GM21576 (cell line): Measurements from ENCODE around the gene RBBP6.
"Not testable (repeated sequence)": the region's sequence is repeated elsewhere in the genome, so short reads cannot be mapped to it uniquely, and the experiment has no call there.

Source experiments
- ATAC-seq: cut with Tn5 transposase; IDR thresholded peaks from one replicate; pipeline ENCODE4 v1.9.1; 2021; ENCODE audit warnings: mild to moderate bottlenecking, moderate library complexity; ENCODE audit not compliant: unreplicated experiment

The RBBP6 gene

GRCh38 chr16:24562811-24563210 is 23.4 kb downstream of the RBBP6 start:
- ATAC-seq: no peak

DNA sequence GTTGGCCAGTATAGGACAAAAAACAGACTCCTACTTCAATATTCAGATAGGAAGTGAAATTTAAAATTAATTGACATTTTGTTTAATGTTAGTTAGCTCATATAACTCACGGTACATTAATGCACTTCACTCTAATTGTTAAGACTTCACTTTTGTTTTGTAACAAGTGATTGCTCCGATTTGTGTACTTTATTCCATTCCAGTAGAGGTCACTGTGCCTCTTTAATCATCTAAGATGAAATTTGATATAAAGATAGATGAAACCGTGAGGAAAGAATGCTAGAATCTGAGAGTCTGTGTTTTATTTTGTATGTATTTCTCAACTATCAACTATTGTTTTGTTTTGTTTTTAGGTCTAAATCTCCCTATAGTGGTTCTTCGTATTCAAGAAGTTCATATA is 29.0 kb downstream of the RBBP6 start:
- no peak for ATAC-seq

GRCh38 chr16:24571096-24571495 is 31.7 kb downstream of the RBBP6 start:
- ATAC-seq: no peak

DNA sequence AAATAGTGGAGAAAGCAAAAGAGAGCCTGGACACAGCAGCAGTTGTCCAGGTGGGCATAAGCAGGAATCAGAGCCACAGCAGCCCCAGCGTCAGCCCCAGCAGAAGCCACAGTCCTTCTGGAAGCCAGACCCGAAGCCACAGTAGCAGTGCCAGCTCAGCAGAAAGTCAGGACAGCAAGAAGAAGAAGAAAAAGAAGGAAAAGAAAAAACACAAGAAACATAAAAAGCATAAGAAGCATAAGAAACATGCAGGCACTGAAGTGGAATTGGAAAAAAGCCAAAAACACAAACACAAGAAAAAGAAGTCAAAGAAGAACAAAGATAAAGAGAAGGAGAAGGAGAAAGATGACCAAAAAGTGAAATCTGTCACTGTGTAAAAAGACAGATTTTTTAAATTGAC is 32.7 kb downstream of the RBBP6 start:
- no peak for ATAC-seq

- no peak for ATAC-seq
These were observed 33.8 kb downstream of the RBBP6 start for GRCh38 chr16:24573141-24573540.

DNA sequence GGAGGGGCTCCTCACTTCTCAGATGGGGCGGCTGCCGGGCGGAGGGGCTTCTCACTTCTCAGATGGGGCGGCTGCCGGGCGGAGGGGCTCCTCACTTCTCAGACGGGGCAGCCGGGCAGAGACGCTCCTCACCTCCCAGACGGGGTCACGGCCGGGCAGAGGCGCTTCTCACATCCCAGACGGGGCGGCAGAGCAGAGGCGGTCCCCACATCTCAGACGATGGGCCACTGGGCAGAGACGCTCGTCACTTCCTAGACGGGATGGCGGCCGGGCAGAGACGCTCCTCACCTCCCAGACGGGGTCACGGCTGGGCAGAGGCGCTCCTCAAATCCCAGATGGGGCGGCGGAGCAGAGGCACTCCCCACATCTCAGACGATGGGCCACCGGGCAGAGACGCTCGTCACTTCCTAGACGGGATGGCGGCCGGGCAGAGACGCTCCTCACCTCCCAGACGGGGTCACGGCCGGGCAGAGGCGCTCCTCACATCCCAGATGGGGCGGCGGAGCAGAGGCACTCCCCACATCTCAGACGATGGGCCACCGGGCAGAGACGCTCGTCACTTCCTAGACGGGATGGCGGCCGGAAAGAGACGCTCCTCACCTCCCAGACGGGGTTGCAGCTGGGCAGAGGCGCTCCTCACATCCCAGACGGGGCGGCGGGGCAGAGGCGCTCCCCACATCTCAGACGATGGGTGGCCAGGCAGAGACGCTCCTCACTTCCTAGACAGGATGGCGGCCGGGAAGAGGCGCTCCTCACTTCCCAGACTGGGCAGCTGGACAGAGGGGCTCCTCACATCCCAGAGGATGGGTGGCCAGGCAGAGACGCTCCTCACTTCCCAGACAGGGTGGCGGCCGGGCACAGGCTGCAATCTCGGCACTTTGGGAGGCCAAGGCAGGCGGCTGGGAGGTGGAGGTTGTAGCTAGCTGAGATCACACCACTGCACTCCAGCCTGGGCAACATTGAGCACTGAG is 35.4 kb downstream of the RBBP6 start:
- ATAC-seq: not testable (repeated sequence)

- not testable (repeated sequence) for ATAC-seq
These were observed 36.4 kb downstream of the RBBP6 start for GRCh38 chr16:24575791-24576190.

DNA sequence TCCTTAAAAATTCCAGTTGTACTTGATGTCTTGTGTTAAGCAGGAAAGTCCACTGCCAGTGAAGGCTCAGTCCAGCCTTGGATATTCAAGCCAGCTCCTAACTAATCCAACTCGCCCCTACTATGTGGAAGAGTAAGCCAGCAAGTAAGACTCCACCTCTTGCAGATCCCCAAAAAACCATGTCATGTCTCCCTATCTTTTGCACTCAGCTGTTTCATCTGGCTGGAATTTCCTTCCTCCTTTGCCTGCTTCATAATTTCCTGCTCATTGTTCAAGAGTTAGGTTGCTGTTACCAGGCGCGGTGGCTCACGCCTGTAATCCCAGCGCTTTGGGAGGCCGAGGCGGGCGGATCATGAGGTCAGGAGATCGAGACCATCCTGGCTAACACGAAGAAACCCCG is 37.8 kb downstream of the RBBP6 start:
- ATAC-seq: no peak

DNA sequence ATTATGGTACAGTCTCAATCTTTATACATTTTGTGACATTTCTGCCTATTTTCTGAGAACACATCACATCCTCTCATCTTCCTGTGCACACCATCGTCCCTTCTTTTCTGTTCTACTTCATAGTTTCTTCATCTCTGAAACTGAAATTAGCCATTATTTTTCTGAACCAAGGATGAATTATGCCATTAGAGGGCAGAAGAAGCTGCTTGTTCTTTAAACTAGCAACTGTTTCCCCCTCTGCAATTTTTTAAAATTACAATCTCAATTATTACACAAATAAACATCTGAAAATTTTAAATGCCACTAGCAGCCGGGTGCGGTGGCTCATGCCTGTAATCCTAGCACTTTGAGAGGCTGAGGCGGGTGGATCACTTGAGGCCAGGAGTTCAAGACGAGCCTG is 41.3 kb downstream of the RBBP6 start:
- no peak for ATAC-seq

DNA sequence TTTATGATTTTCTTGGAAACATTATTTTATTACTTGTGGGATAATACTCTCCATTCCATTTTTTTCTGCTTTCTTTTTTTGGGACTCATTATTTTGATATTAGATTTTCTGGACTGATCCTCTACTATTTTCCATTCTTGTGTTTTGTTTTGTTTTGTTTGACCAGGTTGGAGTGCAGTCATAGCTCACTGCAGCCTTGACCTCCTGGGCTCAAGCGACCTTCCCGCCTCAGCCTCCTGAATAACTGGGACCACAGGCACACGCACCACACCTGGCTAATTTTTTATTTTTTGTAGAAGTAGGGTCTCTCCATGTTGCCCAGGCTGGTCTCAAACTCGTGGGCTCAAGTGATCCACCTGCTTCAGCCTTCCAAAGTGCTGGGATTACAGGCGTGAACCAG is 44.1 kb downstream of the RBBP6 start:
- ATAC-seq: no peak

- ATAC-seq: no peak
These were observed 50.6 kb downstream of the RBBP6 start for GRCh38 chr16:24589997-24590396.

GRCh38 chr16:24598777-24599437 is 59.5 kb downstream of the RBBP6 start:
- no peak for ATAC-seq

- ATAC-seq: no peak
These were observed 70.0 kb downstream of the RBBP6 start for GRCh38 chr16:24609417-24609739.

DNA sequence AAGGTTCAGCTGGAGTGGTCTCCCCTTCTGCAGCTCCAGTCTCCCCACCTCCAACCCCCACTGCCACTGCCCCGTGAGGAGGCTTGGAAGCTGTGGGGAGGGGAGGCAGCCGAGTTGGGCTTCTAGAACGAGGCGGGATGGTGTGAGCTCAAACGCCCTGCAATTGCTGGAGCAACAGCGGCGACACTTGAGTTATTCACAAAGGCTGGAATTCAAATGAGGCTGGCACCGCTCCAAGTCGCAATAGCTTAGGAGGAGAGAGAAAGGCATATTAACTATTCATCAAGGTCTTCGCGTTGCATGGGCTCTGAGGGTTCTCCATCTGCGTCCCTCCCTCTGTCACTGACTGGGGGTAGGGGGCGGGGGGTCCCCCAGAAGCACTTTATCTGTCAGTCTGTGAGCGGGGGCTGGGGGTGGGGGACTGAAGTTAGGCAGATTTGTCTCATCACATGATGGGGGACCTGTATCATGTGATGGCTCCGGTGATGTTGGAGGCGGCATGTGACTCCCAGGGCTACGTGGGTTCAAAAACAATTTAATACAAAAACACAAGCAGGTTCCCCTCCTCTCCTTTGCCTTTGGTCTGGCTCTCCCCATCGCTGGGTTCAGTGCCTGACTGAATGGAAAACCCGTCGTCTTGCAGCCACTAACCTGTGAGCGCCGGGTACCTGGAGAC is 70.5 kb downstream of the RBBP6 start:
- no peak for ATAC-seq

DNA sequence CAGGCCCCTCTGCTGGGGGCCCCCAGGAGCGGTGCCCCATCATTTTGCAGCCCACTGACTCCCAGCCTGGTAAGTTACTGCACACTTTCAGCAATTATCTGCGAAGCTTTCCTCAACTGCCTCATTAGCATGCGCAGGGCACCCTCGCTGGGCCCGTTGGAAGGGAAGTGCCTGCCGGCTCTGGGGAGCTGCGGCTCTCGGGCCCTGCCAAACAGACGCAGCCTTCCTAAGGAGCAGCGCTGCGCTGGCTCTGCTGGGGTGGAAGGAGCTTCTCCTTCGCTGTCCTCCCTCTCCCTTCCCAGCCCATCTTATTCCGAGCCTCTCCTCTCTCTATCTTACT is 71.0 kb downstream of the RBBP6 start:
- ATAC-seq: no peak

DNA sequence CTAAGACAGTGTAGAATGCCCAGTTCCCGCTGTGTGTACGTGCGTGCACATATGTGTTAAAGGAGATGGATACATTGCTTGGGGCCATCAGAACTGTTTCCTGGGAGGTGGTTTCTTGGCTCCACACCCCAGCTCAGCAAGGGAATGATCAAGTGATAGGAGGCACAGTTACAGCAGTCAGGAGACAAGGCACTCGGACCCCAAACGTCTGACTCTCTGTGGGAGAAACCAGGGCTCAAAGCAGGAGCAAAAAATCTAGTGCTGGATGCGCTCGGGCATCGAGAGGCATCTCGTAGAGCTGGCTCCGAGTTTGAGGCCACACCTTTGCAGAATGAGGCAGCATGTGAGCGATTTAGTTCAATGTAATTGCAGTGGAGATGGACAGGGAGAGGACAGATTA is 71.9 kb downstream of the RBBP6 start:
- ATAC-seq: no peak

DNA sequence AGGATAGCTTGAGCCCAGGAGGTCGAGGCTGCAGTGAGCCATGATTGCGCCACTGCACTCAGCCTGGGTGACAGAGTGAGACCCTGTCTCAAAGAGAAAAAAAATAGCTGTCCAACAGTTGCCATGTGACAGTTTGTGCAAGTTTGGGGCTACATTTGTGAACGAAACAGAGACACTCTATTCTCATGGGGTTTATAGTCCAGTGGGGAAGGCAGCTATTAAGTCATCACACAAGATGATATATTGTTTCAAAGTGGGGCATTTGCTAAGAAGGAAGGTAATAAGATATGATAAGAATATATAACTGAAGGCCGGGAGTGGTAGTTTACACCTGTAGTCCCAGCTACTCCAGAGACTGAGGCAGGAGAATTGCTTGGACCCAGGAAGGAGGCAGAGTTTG is 73.3 kb downstream of the RBBP6 start:
- no peak for ATAC-seq

DNA sequence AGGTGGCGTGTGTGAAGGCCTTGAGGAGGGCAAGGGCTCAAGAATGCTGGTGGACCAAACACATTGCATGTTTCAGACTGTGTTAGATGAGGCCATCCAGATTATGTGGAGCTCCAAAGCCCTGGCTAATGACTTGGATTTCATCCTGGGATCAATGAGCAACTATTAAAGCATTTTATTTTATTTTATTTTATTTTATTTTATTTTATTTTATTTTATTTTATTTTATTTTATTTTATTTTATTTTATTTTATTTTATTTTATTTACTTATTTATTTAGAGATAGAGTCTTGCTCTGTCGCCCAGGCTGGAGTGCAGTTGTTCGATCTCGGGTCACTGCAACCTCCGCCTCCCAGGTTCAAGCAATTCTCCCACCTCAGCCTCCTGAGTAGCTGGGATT is 73.9 kb downstream of the RBBP6 start:
- not testable (repeated sequence) for ATAC-seq

DNA sequence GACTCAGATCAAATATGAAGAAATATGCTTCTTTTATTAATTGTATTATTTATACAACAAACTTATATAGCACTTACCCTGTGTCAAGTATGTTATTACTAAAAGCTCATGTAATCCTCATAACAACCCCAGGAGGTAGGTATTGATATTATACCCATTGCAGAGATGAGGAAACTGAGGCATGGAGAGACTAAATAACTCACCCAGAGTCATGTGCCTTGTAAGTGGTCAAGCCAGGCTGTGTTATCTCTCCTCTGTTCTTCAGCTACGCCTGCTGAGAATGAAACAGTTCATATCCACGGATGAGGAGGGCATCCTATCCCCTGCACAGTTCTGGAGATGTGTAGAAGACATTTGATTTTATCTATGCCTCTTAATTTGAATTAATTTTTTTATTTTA is 78.1 kb downstream of the RBBP6 start:
- ATAC-seq: no peak
